ENCODE results near the gene HTATSF1. TPM values are rescaled to one million over a fixed set of nuclear protein-coding genes. Genes with fewer than 3 reads are reported as not detected.

Gene HTATSF1
- total RNA-seq, 1 donor from 2014 or later, result 33.1 TPM

- no peak for DNase-seq (ENCODE audit: low read depth)
- no peak overlapping the region for H3K27ac ChIP-seq (ENCODE audit: low read depth, low read length)
- peaks cover 2% of the 10 kb centered on the region for H3K27me3 Mint-ChIP-seq (ENCODE audit: low read depth, unreplicated experiment)
- no peaks in the 10 kb centered on the region for H3K9me3 Mint-ChIP-seq (ENCODE audit: unreplicated experiment)
- no peak overlapping the region for H3K4me3 Mint-ChIP-seq (ENCODE audit: unreplicated experiment)
- no peak overlapping the region for H3K27ac Mint-ChIP-seq (ENCODE audit: unreplicated experiment)
- H3K79me2 ChIP-seq (ENCODE audit: insufficient read depth, low read length), result peaks cover 21% of the 10 kb centered on the region
- H4K20me1 ChIP-seq (ENCODE audit: insufficient read depth, low read length), result no peaks in the 10 kb centered on the region
- FAIRE-seq, result peak; percentile 39
- H3K27me3 ChIP-seq (ENCODE audit: insufficient read depth, low read length), result no peaks in the 10 kb centered on the region
- H2AFZ ChIP-seq (ENCODE audit: low read depth, low read length), result no peak overlapping the region
- H3K9me3 ChIP-seq (ENCODE audit: insufficient read depth, low read depth, low read length), result no peaks in the 10 kb centered on the region
- H3K4me2 ChIP-seq (ENCODE audit: low read length), result no peak overlapping the region
- H3K36me3 Mint-ChIP-seq (ENCODE audit: low read depth, unreplicated experiment), result no peaks in the 10 kb centered on the region
- H3K9ac ChIP-seq (ENCODE audit: low read length), result no peak overlapping the region
- TF ChIP-seq CTCF (IDR thresholded peaks at IDR 0.05; ENCODE audit: insufficient read depth, low read depth, low read length), result no peak
- no peak for TF ChIP-seq EZH2 (IDR thresholded peaks at IDR 0.05; ENCODE audit: insufficient read depth, low read length)
- H3K4me1 Mint-ChIP-seq (ENCODE audit: low read depth, unreplicated experiment), result no peaks in the 10 kb centered on the region
- no peak overlapping the region for H3K4me3 ChIP-seq (ENCODE audit: insufficient read depth, low read depth, low read length)
- no peaks in the 10 kb centered on the region for H3K4me1 ChIP-seq (ENCODE audit: insufficient read depth, low read length)
- no peaks in the 10 kb centered on the region for H3K36me3 ChIP-seq (ENCODE audit: insufficient read depth, low read length)
Observed at GRCh38 chrX:136495043-136495442, 2.3 kb upstream of the HTATSF1 start.

- Histone ChIP-seq H3K4me3 (ENCODE audit: insufficient read depth, low read depth, low read length) (peak overlapping the region; percentile 83), H3K36me3 (ENCODE audit: insufficient read depth, low read length) (peaks cover 3% of the 10 kb centered on the region), H2AFZ (ENCODE audit: low read depth, low read length) (peak overlapping the region; percentile 90), H3K9me3 (ENCODE audit: insufficient read depth, low read depth, low read length) (no peaks in the 10 kb centered on the region), H3K79me2 (ENCODE audit: insufficient read depth, low read length) (peaks cover 21% of the 10 kb centered on the region), H3K4me1 (ENCODE audit: insufficient read depth, low read length) (no peaks in the 10 kb centered on the region), H3K9ac (ENCODE audit: low read length) (peak overlapping the region; percentile 88), H3K4me2 (ENCODE audit: low read length) (peak overlapping the region; percentile 94), H3K27ac (ENCODE audit: low read depth, low read length) (peak overlapping the region; percentile 92), H3K27me3 (ENCODE audit: insufficient read depth, low read length) (no peaks in the 10 kb centered on the region), H4K20me1 (ENCODE audit: insufficient read depth, low read length) (no peaks in the 10 kb centered on the region)
- TF ChIP-seq CTCF (IDR thresholded peaks at IDR 0.05; ENCODE audit: insufficient read depth, low read depth, low read length), result no peak
- TF ChIP-seq EZH2 (IDR thresholded peaks at IDR 0.05; ENCODE audit: insufficient read depth, low read length), result no peak
- Mint-ChIP-seq H3K27ac (ENCODE audit: unreplicated experiment) (peak overlapping the region; percentile 98), H3K27me3 (ENCODE audit: low read depth, unreplicated experiment) (no peaks in the 10 kb centered on the region), H3K4me3 (ENCODE audit: unreplicated experiment) (peak overlapping the region; percentile 89), H3K36me3 (ENCODE audit: low read depth, unreplicated experiment) (no peaks in the 10 kb centered on the region), H3K9me3 (ENCODE audit: unreplicated experiment) (no peaks in the 10 kb centered on the region), H3K4me1 (ENCODE audit: low read depth, unreplicated experiment) (no peaks in the 10 kb centered on the region)
- FAIRE-seq (peak; percentile 83), DNase-seq (ENCODE audit: low read depth) (no peak)
Observed at GRCh38 chrX:136496186-136496763, 1.1 kb upstream of the HTATSF1 start.

Measured in astrocyte (in vitro differentiated cells and primary cell).